Effector memory CD8-positive, alpha-beta T cell (primary cell): Measurements from ENCODE around the gene GJB3.

Source experiments
- ATAC-seq: fragments of 150-1000 bp; cut with Tn5 transposase; replicated peaks from 2 replicates; pipeline ENCODE4 v1.10.0; 2021; ENCODE audit warnings: mild to moderate bottlenecking, moderate library complexity
- DNase-seq, 3 experiments: peaks; one replicate each; pipeline ENCODE4 v3.0.0; 2021
- H3K27ac Mint-ChIP-seq, 2 donors: one replicate each; pipeline ENCODE4 v1.8.0; 2022; ENCODE audit warnings: mild to moderate bottlenecking in 2 of 2, mixed read lengths in 2 of 2, moderate library complexity in 2 of 2
- H3K27me3 Mint-ChIP-seq, 2 donors: one replicate each; pipeline ENCODE4 v1.8.0; 2022; ENCODE audit warnings: mixed read lengths in 2 of 2
- H3K36me3 Mint-ChIP-seq: one replicate; pipeline ENCODE4 v1.8.0; 2022; ENCODE audit warnings: mild to moderate bottlenecking, moderate library complexity, mixed read lengths; ENCODE audit not compliant: insufficient read depth
- H3K4me1 Mint-ChIP-seq, 2 donors: one replicate each; pipeline ENCODE4 v1.8.0; 2022; ENCODE audit warnings: low read depth in 2 of 2, mixed read lengths in 2 of 2
- H3K4me3 Mint-ChIP-seq, 2 donors: one replicate each; pipeline ENCODE4 v1.8.0; 2022; ENCODE audit warnings: mild to moderate bottlenecking in 2 of 2, mixed read lengths in 2 of 2, moderate library complexity in 2 of 2
- H3K9me3 Mint-ChIP-seq, 2 donors: one replicate each; pipeline ENCODE4 v1.8.0; 2022; ENCODE audit warnings: mixed read lengths in 2 of 2

GJB3 gene

GRCh38 chr1:34749992-34750391 is 31.0 kb upstream of the GJB3 start:
- ATAC-seq, result no peak
- Mint-ChIP-seq H3K4me3 (no peak overlapping the region), H3K4me1 (no peaks in the 10 kb centered on the region), H3K36me3 (peaks cover 4% of the 10 kb centered on the region), H3K27ac (no peak overlapping the region), H3K27me3 (peaks cover 20 to 47% of the 10 kb centered on the region in 2 donors), H3K9me3 (no peaks in the 10 kb centered on the region)
- no peak for DNase-seq

- DNase-seq, result no peak
- Mint-ChIP-seq H3K27me3 (peaks cover 20 to 41% of the 10 kb centered on the region in 2 donors), H3K27ac (no peak overlapping the region), H3K4me3 (no peak overlapping the region), H3K4me1 (no peaks in the 10 kb centered on the region), H3K9me3 (no peaks in the 10 kb centered on the region), H3K36me3 (peaks cover 4% of the 10 kb centered on the region)
- no peak for ATAC-seq
Observed at GRCh38 chr1:34750610-34751009, 30.4 kb upstream of the GJB3 start.

- no peak for ATAC-seq
- H3K27ac Mint-ChIP-seq, result no peak overlapping the region
- DNase-seq, result no peak
Observed at GRCh38 chr1:34753163-34753562, 27.9 kb upstream of the GJB3 start.

GRCh38 chr1:34754964-34755637 is 25.9 kb upstream of the GJB3 start, which contains the start of gene GJB5:
GJB5 (plus strand) TSS chr1:34755047; CDS start chr1:34757331, 2,284 bp downstream.
- Mint-ChIP-seq H3K27ac (no peak within 1 kb of the TSS), H3K36me3 (no peaks in the 10 kb centered on the region), H3K27me3 (peaks cover 7 to 33% of the 10 kb centered on the region in 2 donors), H3K4me1 (no peaks in the 10 kb centered on the region), H3K9me3 (no peaks in the 10 kb centered on the region), H3K4me3 (no peak within 1 kb of the TSS)
- no peak for DNase-seq
- ATAC-seq, result no peak

More at GRCh38 chr1:34753163-34753562, 27.9 kb upstream of the GJB3 start:
- H3K36me3 Mint-ChIP-seq, result peaks cover 4% of the 10 kb centered on the region
- no peaks in the 10 kb centered on the region for H3K4me1 Mint-ChIP-seq
- no peaks in the 10 kb centered on the region for H3K9me3 Mint-ChIP-seq
- peaks cover 15 to 35% of the 10 kb centered on the region in 2 donors for H3K27me3 Mint-ChIP-seq
- no peak overlapping the region for H3K4me3 Mint-ChIP-seq

- peaks cover 7 to 36% of the 10 kb centered on the region in 2 donors for H3K27me3 Mint-ChIP-seq
- H3K4me3 Mint-ChIP-seq, result no peak overlapping the region
- no peak overlapping the region for H3K27ac Mint-ChIP-seq
- ATAC-seq (no peak), DNase-seq (no peak)
- H3K9me3 Mint-ChIP-seq, result no peaks in the 10 kb centered on the region
- no peaks in the 10 kb centered on the region for H3K36me3 Mint-ChIP-seq
- no peaks in the 10 kb centered on the region for H3K4me1 Mint-ChIP-seq
Observed at GRCh38 chr1:34755961-34756360, 25.1 kb upstream of the GJB3 start.

GRCh38 chr1:34757386-34757785 is 23.6 kb upstream of the GJB3 start:
- no peaks in the 10 kb centered on the region for H3K36me3 Mint-ChIP-seq
- DNase-seq (no peak), ATAC-seq (no peak)
- no peak overlapping the region for H3K4me3 Mint-ChIP-seq
- H3K9me3 Mint-ChIP-seq, result no peaks in the 10 kb centered on the region
- no peak overlapping the region for H3K27ac Mint-ChIP-seq
- H3K27me3 Mint-ChIP-seq, result peaks cover 13 to 45% of the 10 kb centered on the region in 2 donors
- no peaks in the 10 kb centered on the region for H3K4me1 Mint-ChIP-seq

GRCh38 chr1:34758751-34759150 is 22.3 kb upstream of the GJB3 start:
- H3K9me3 Mint-ChIP-seq, result no peaks in the 10 kb centered on the region
- H3K4me1 Mint-ChIP-seq, result no peaks in the 10 kb centered on the region

GRCh38 chr1:34759503-34760357 is 21.3 kb upstream of the GJB3 start, which contains the start of gene GJB4:
GJB4 (plus strand) TSS chr1:34759740; CDS start chr1:34761255, 1,515 bp downstream.
- ATAC-seq (no peak), DNase-seq (no peak)
- Mint-ChIP-seq H3K27ac (no peak within 1 kb of the TSS), H3K4me3 (no peak within 1 kb of the TSS), H3K4me1 (no peaks in the 10 kb centered on the region), H3K36me3 (no peaks in the 10 kb centered on the region), H3K9me3 (no peaks in the 10 kb centered on the region), H3K27me3 (peaks cover 24 to 49% of the 10 kb centered on the region in 2 donors)

More at GRCh38 chr1:34758751-34759150, 22.3 kb upstream of the GJB3 start:
- Mint-ChIP-seq H3K4me3 (no peak overlapping the region), H3K36me3 (no peaks in the 10 kb centered on the region), H3K27ac (no peak overlapping the region), H3K27me3 (peaks cover 23 to 48% of the 10 kb centered on the region in 2 donors)
- no peak for DNase-seq
- no peak for ATAC-seq

GRCh38 chr1:34761176-34761761 is 19.7 kb upstream of the GJB3 start:
- no peak for ATAC-seq
- Mint-ChIP-seq H3K4me3 (no peak overlapping the region), H3K36me3 (no peaks in the 10 kb centered on the region)

GRCh38 chr1:34761776-34762307 is 19.2 kb upstream of the GJB3 start:
- peaks cover 24 to 49% of the 10 kb centered on the region in 2 donors for H3K27me3 Mint-ChIP-seq
- no peaks in the 10 kb centered on the region for H3K36me3 Mint-ChIP-seq
- H3K9me3 Mint-ChIP-seq, result no peaks in the 10 kb centered on the region
- DNase-seq (no peak), ATAC-seq (no peak)
- H3K4me3 Mint-ChIP-seq, result no peak overlapping the region
- no peaks in the 10 kb centered on the region for H3K4me1 Mint-ChIP-seq
- no peak overlapping the region for H3K27ac Mint-ChIP-seq

More at GRCh38 chr1:34761176-34761761, 19.7 kb upstream of the GJB3 start:
- no peaks in the 10 kb centered on the region for H3K9me3 Mint-ChIP-seq
- no peaks in the 10 kb centered on the region for H3K4me1 Mint-ChIP-seq
- no peak overlapping the region for H3K27ac Mint-ChIP-seq
- H3K27me3 Mint-ChIP-seq, result peaks cover 24 to 49% of the 10 kb centered on the region in 2 donors
- DNase-seq, result no peak

- Mint-ChIP-seq H3K36me3 (no peaks in the 10 kb centered on the region), H3K27ac (no peak overlapping the region), H3K9me3 (no peaks in the 10 kb centered on the region)
Observed at GRCh38 chr1:34762474-34763141, 18.4 kb upstream of the GJB3 start.

GRCh38 chr1:34763142-34763781 is 17.8 kb upstream of the GJB3 start:
- Mint-ChIP-seq H3K27me3 (peaks cover 17 to 37% of the 10 kb centered on the region in 2 donors), H3K9me3 (no peaks in the 10 kb centered on the region), H3K27ac (no peak overlapping the region), H3K4me3 (no peak overlapping the region), H3K36me3 (no peaks in the 10 kb centered on the region), H3K4me1 (no peaks in the 10 kb centered on the region)
- DNase-seq, result no peak
- no peak for ATAC-seq

More at GRCh38 chr1:34762474-34763141, 18.4 kb upstream of the GJB3 start:
- ATAC-seq, result no peak
- no peak overlapping the region for H3K4me3 Mint-ChIP-seq
- peaks cover 23 to 43% of the 10 kb centered on the region in 2 donors for H3K27me3 Mint-ChIP-seq
- H3K4me1 Mint-ChIP-seq, result no peaks in the 10 kb centered on the region
- no peak for DNase-seq
